ENCODE results near the gene C11orf52.
A peak's percentile ranks its signal among the peaks of the same experiment; 100 is the strongest.
"Not testable (repeated sequence)": the region's sequence is repeated elsewhere in the genome, so short reads cannot be mapped to it uniquely, and the experiment has no call there.

C11orf52 gene

GRCh38 chr11:111918390-111919256, at the start of gene C11orf52:
Gene C11orf52, plus strand, starts transcription at chr11:111918913. Its CDS starts 60 bp downstream, at chr11:111918973.
- peak; percentile 92 for DNase-seq

GRCh38 chr11:111870113-111870512, 48.6 kb upstream of the C11orf52 start:
- no peak for DNase-seq

GRCh38 chr11:111870522-111870885, 48.2 kb upstream of the C11orf52 start:
- no peak for DNase-seq

- DNase-seq = peak; percentile 67
Measured at GRCh38 chr11:111870886-111871692, 47.6 kb upstream of the C11orf52 start, which contains the start of gene ALG9. Gene ALG9, minus strand, starts transcription at chr11:111871581. Its CDS starts 99 bp downstream, at chr11:111871482.

GRCh38 chr11:111871693-111872161, 47.0 kb upstream of the C11orf52 start:
- DNase-seq = no peak

GRCh38 chr11:111878385-111878848, 40.3 kb upstream of the C11orf52 start:
- DNase-seq = peak; percentile 49

- DNase-seq = peak; percentile 97
Measured at GRCh38 chr11:111878849-111879636, 39.7 kb upstream of the C11orf52 start, which contains the start of the genes CFAP68 and FDXACB1. Gene CFAP68, plus strand, starts transcription at chr11:111879541. Its CDS starts 20 bp downstream, at chr11:111879561. Gene FDXACB1, minus strand, starts transcription at chr11:111879165. Its CDS starts 33 bp downstream, at chr11:111879132.

- no peak for DNase-seq
Measured at GRCh38 chr11:111879637-111879960, 39.1 kb upstream of the C11orf52 start.

GRCh38 chr11:111882202-111882601, 36.5 kb upstream of the C11orf52 start:
- no peak for DNase-seq

- not testable (repeated sequence) for DNase-seq
Measured at GRCh38 chr11:111885053-111885452, 33.7 kb upstream of the C11orf52 start.

- DNase-seq = no peak
Measured at GRCh38 chr11:111886032-111886431, 32.7 kb upstream of the C11orf52 start.

GRCh38 chr11:111886844-111887243, 31.9 kb upstream of the C11orf52 start:
- DNase-seq = no peak

GRCh38 chr11:111905411-111905810, 13.3 kb upstream of the C11orf52 start:
- DNase-seq = no peak

GRCh38 chr11:111906680-111907079, 12.0 kb upstream of the C11orf52 start:
- DNase-seq = no peak

- no peak for DNase-seq
Measured at GRCh38 chr11:111908639-111909305, 9.9 kb upstream of the C11orf52 start.

GRCh38 chr11:111909378-111909777, 9.3 kb upstream of the C11orf52 start:
- no peak for DNase-seq

GRCh38 chr11:111910676-111911562, 7.8 kb upstream of the C11orf52 start:
- no peak for DNase-seq

GRCh38 chr11:111911563-111912401, 6.9 kb upstream of the C11orf52 start, which contains the start of gene CRYAB:
Gene CRYAB, minus strand, starts transcription at chr11:111911770. Its CDS starts 46 bp downstream, at chr11:111911724.
- no peak for DNase-seq

GRCh38 chr11:111912535-111912934, 6.2 kb upstream of the C11orf52 start, which contains the start of gene HSPB2:
Gene HSPB2, plus strand, starts transcription at chr11:111912734. Its CDS starts 96 bp downstream, at chr11:111912830.
- no peak for DNase-seq
